Heart left ventricle (tissue), 16 donors: ENCODE measurements around the gene ZNF366. TPM values are rescaled to one million over a fixed set of nuclear protein-coding genes. Genes with fewer than 3 reads are reported as not detected.
A peak's percentile ranks its signal among the peaks of the same experiment; 100 is the strongest.

Experiments used
- ATAC-seq, 4 donors: fragments of 200-7000 bp; cut with Tn5 transposase; one replicate each; pipeline ENCODE4 v1.9.1; 2020 to 2022; ENCODE audit warnings: moderate library complexity in 4 of 4, mild to moderate bottlenecking in 3 of 4, moderate number of reproducible peaks in 1 of 4
- DNase-seq, 5 donors: peaks; one replicate each; pipeline ENCODE4 v3.0.0-alpha.2; 2020
- H3K27ac ChIP-seq, 12 donors: fragments of 200-600 bp; sonication (generic) in 4 of 12; one replicate each; pipeline versions ENCODE4 v1.5.0 to v1.8.0; 2016 to 2022; ENCODE audit warnings: mild to moderate bottlenecking in 2 of 12
- H3K27me3 ChIP-seq, 9 donors: fragments of 200-600 bp; sonication (generic) in 2 of 9; one replicate each; pipeline versions ENCODE4 v1.5.1 to v1.8.0; 2016 to 2022; ENCODE audit warnings: mild to moderate bottlenecking in 3 of 9
- H3K36me3 ChIP-seq, 9 donors: fragments of 200-600 bp; sonication (generic) in 2 of 9; one replicate each; pipeline versions ENCODE4 v1.5.0 to v1.8.0; 2018 to 2022; ENCODE audit warnings: mild to moderate bottlenecking in 2 of 9
- H3K4me1 ChIP-seq, 12 donors: fragments of 200-600 bp; sonication (generic) in 4 of 12; one replicate each; pipeline versions ENCODE4 v1.5.0 to v1.8.0; 2016 to 2022; ENCODE audit warnings: mild to moderate bottlenecking in 3 of 12
- H3K4me3 ChIP-seq, 12 donors: fragments of 200-600 bp; sonication (generic) in 4 of 12; one replicate each; pipeline versions ENCODE4 v1.5.0 to v1.8.0; 2017 to 2022; ENCODE audit warnings: mild to moderate bottlenecking in 9 of 12, moderate library complexity in 4 of 12
- H3K9me3 ChIP-seq, 12 donors: fragments of 200-600 bp; sonication (generic) in 4 of 12; one replicate each; pipeline versions ENCODE4 v1.5.0 to v1.8.0; 2016 to 2022; ENCODE audit warnings: mild to moderate bottlenecking in 1 of 12
- POLR2A ChIP-seq, 2 donors: fragments of 450-650 bp; IDR thresholded peaks; one replicate each; pipeline ENCODE4 v1.6.1; 2017; ENCODE audit warnings: antibody characterized with exemption in 2 of 2, mild to moderate bottlenecking in 2 of 2, moderate library complexity in 2 of 2
- WGBS, 4 donors: extraction: QIAGEN DNeasy Blood & Tissue Kit in 2 of 4; methylation state at CpG; one replicate each; pipeline versions ENCODE4 v1.1.5 to v1.1.7; 2013 to 2018; 5-methylcytosine and 5-hydroxymethylcytosine counted together
- intact Hi-C, 10 donors: fragments of 100-400 bp; cut with DNase I; formaldehyde crosslinking; loops; one replicate each; pipeline versions ENCODE4 v1.11.1 to v1.14.2; 2022
- polyA plus RNA-seq, 2 donors: library from polyadenylated mRNA; stranded (reverse); fragments of 200-250 nt; gene quantifications; one replicate each; pipeline ENCODE4 v1.2.3, GENCODE V29; 2013
- total RNA-seq, 9 donors: library from RNA; depleted of rRNA in 2 of 9; stranded (reverse); fragments of >200 nt in 2 of 9; fragmentation: NEBNext Ultra II Directional in 3 of 9; extraction: Animal tissue kit (Norgen Biotek cat#: 25700) in 3 of 9; gene quantifications; one replicate each; pipeline versions ENCODE4 v1.1.0 to v1.2.4, GENCODE V29; 2016 to 2023
- TF ChIP-seq, protein P1 (sequence below), 12 donors: fragments of 200-600 bp; sonication (generic) in 4 of 12; IDR thresholded peaks; one replicate each; pipeline versions ENCODE4 v1.5.0 to v1.8.0; 2018 to 2022; ENCODE audit warnings: antibody characterized with exemption in 12 of 12, mild to moderate bottlenecking in 5 of 12
- donor health status: ischemic (EF 13 %, LVEDD 7.1; RV severe dilation, severe dysfunction).
- donor health status: healthy with polysubstance abuse.
- donor health status: DM: no; HTN: yes; CAD: no.
- donor health status: DM: no; HTN: no; CAD: no.
- donor health status: ischemic (EF 25% LVEDD 6.9; RV normal size, moderate dysfunction).
- donor health status: ischemic (EF 25% LVEDD 5.7; RV mildly dilated, moderate dysfunction).
- donor health status: healthy.
- donor health status: DM: yes; HTN: yes; CAD: no.
- donor health status: ischemic (EF 35%, LVEDD 5.7; RV mildly dilated, moderate dysfunction).
- donor health status: nonischemic (EF 11% LVEDD 7.7; RV severe dilation, severe dysfunction).
- donor health status: DM: yes; HTN: yes; CAD: no.
- donor health status: PGD.
- donor health status: ischemic (EF 29% LVEDD 5.4; RV normal size, mild dysfunction).
- donor health status: nonischemic (EF 23%, LVEDD 6.1; RV moderate dilation, normal function).

ZNF366 gene
- total and polyA plus RNA-seq, 11 donors = 2.1 to 18.5 (median 5.5) TPM

DNA sequence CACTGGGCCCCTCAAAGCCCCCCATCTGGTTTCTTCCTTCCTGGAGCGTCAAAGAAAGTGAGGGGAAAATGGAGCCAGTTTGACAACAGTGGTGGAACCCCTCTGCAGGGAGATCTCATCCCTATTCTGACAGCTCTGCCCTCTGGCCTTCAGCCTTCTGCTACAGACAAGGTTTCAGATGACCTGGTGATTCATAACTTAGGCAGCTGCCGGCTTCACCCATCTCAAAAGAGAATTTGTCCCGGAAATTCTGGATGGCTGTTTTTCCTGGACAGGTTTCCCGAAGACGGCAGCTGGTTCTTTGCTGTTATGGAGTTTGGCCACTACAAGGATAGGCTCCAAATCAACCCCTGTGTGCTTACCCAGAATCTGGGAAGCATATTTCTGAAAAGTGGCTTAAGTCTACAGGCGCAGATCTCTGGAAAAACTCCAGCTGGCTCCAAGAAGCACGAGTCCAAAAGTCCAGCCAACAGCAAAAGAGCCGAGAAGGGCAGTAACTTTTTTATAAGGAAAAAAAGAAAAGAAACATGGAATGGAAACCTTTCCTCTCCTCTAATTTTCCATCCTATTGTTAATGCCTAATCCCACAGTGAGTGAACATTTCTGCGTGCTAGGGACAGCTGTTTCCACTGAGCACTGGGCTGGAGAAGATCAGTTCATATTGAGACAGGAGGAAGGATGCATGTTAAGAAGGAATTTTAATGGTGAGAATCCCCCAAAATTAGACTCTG is 54.5 kb downstream of the ZNF366 start:
- Histone ChIP-seq H3K27ac (peak overlapping the region; percentile 82 to 99 (median 92)), H3K36me3 (peaks cover 0 to 28% (median 0%) of the 10 kb centered on the region in 9 donors), H3K4me3 (peak overlapping the region in 1 of 12 donors; percentile 1), H3K9me3 (no peaks in the 10 kb centered on the region), H3K27me3 (no peaks in the 10 kb centered on the region), H3K4me1 (peaks cover 18 to 78% (median 65%) of the 10 kb centered on the region in 12 donors)
- intact Hi-C loops = loop anchor here in 7 of 10 donors (1.0 to 10.0 kb wide), 12 partner anchors 18 to 85 kb away; partner anchors contain the start of gene ZNF366 (in 3 of the 7)
- ATAC-seq (peak; percentile 75 to 89 (median 88)), DNase-seq (peak; percentile 63 to 85 (median 84))
- no peak for TF ChIP-seq POLR2A (IDR thresholded peaks at IDR 0.05)
- TF ChIP-seq, protein P1, sequence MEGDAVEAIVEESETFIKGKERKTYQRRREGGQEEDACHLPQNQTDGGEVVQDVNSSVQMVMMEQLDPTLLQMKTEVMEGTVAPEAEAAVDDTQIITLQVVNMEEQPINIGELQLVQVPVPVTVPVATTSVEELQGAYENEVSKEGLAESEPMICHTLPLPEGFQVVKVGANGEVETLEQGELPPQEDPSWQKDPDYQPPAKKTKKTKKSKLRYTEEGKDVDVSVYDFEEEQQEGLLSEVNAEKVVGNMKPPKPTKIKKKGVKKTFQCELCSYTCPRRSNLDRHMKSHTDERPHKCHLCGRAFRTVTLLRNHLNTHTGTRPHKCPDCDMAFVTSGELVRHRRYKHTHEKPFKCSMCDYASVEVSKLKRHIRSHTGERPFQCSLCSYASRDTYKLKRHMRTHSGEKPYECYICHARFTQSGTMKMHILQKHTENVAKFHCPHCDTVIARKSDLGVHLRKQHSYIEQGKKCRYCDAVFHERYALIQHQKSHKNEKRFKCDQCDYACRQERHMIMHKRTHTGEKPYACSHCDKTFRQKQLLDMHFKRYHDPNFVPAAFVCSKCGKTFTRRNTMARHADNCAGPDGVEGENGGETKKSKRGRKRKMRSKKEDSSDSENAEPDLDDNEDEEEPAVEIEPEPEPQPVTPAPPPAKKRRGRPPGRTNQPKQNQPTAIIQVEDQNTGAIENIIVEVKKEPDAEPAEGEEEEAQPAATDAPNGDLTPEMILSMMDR (IDR thresholded peaks at IDR 0.05) = no peak
- WGBS, 4 donors = 14 to 42% (median 24%) methylated on average over 9 of the region's 9 CpGs

DNA sequence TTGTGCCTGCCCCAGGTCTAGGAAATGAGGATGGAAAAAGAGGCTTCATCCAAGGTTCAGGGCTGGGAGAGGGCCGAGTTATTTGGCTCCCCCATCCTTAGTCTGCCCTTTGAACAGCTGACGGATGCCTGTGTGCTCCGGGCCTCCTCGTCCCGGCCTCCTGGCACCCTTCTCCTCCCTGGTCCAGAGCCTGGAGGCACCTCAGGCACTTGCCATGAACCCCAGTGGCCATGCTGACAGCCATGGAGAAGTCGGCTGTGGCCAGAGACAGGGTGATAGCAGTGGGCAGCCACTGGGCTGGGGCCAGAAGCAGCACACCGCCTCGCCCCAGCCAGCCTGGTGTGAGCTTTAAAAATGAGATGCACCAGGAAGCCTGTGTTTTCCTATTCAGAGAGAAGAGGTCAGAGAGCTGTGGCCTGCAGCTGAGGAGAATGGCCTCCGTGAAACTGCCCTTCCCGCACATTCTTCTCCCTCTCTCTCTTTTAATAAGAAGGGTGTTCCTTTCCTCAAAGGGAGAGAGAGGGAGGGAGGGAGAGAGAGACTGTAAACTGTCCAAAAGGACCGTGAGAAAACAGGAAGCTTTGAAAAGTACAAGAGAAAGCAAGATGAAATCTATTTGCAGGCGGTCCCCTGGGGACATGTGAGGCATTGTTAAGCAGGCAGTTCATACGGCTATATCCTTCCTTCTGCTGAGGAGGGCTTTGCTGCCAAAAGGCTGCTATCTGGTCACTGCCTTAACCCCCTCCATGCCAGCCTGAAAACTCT is 55.3 kb downstream of the ZNF366 start:
- peak overlapping the region; percentile 82 to 99 (median 92) for H3K27ac ChIP-seq
- no peaks in the 10 kb centered on the region for H3K27me3 ChIP-seq
- TF ChIP-seq, protein P1 (IDR thresholded peaks at IDR 0.05) = no peak
- TF ChIP-seq POLR2A (IDR thresholded peaks at IDR 0.05) = no peak
- H3K9me3 ChIP-seq = no peaks in the 10 kb centered on the region
- peak; percentile 72 to 86 (median 84) for ATAC-seq
- intact Hi-C loops = loop anchor here in 7 of 10 donors (1.0 to 10.0 kb wide), 12 partner anchors 17 to 85 kb away; partner anchors contain the start of gene ZNF366 (in 3 of the 7)
- peak; percentile 67 to 90 (median 87) for DNase-seq
- H3K4me3 ChIP-seq = peak overlapping the region in 1 of 12 donors; percentile 1
- peaks cover 0 to 35% (median 0%) of the 10 kb centered on the region in 9 donors for H3K36me3 ChIP-seq
- H3K4me1 ChIP-seq = peaks cover 16 to 71% (median 60%) of the 10 kb centered on the region in 12 donors
- WGBS, 4 donors = 33 to 55% (median 47%) methylated on average over 13 of the region's 13 CpGs

DNA sequence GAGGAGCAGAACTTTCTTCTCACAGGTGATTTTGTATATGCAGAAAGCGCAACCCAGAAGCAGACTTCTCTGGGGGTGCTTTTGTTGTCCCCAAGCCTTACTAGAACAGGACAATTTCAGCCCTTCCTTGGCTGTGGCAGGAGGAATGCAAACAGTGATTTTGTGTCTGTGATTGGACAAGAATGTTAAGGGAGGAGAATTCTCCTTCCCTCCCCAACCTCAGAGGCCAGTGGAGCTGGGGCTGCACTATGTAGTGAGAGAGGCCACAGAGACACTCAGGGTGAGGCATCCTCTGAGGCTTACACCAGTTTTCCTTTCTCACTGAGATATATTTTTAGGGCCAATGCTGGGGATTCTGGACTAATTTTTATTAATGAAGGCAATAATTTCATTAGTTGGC is 58.8 kb downstream of the ZNF366 start:
- TF ChIP-seq POLR2A (IDR thresholded peaks at IDR 0.05) = no peak
- TF ChIP-seq, protein P1 (IDR thresholded peaks at IDR 0.05) = no peak
- Histone ChIP-seq H3K36me3 (peaks cover 0 to 47% (median 9%) of the 10 kb centered on the region in 9 donors), H3K27ac (peak overlapping the region in 1 of 12 donors; percentile 7), H3K27me3 (no peaks in the 10 kb centered on the region), H3K4me1 (peaks cover 10 to 64% (median 37%) of the 10 kb centered on the region in 12 donors), H3K9me3 (no peaks in the 10 kb centered on the region), H3K4me3 (no peak overlapping the region)
- DNase-seq (no peak), ATAC-seq (no peak)
- WGBS, 4 donors = 4 to 53% (median 5%) methylated on average over 1 of the region's 1 CpG
- intact Hi-C loops = loop anchor here in 2 of 10 donors (5.0 to 10.0 kb wide), 2 partner anchors 56 to 81 kb away; partner anchors contain the start of gene ZNF366 (in 1 of the 2)
